ENCODE measurements around the gene TMEM163. TPM values are rescaled to one million over a fixed set of nuclear protein-coding genes. Genes with fewer than 3 reads are reported as not detected.

The TMEM163 gene
- polyA plus RNA-seq, 3 donors = 0.01 TPM; not detected in 2

GRCh38 chr2:134572314-134573084 is 146.3 kb downstream of the TMEM163 start:
- intact Hi-C loops (cut with micrococcal nuclease) = no loop called here
- Histone ChIP-seq H4K20me1 (ENCODE audit: insufficient read depth, low read length) (no peaks in the 10 kb centered on the region), H3K4me1 (ENCODE audit: control insufficient read depth in 1 of 2, insufficient read depth in 2 of 2, low read length in 2 of 2) (no peaks in the 10 kb centered on the region), H3K27ac (ENCODE audit: low read depth in 1 of 2, low read length in 2 of 2) (no peak overlapping the region), H3K27me3 (ENCODE audit: control insufficient read depth in 2 of 2, insufficient read depth in 2 of 2, low read length in 2 of 2) (no peaks in the 10 kb centered on the region), H3K4me2 (replicated peaks; ENCODE audit: extremely low read depth, low read length, poor library complexity, severe bottlenecking) (no peak overlapping the region), H2AFZ (ENCODE audit: insufficient read depth, low read depth, low read length, poor library complexity, severe bottlenecking) (no peak overlapping the region), H3K36me3 (replicated peaks in 1 of 2; ENCODE audit: control insufficient read depth in 1 of 2, insufficient read depth in 2 of 2, low read length in 2 of 2) (no peaks in the 10 kb centered on the region), H3K9ac (ENCODE audit: insufficient read depth, low read length, poor library complexity, severe bottlenecking) (no peak overlapping the region), H3K79me2 (ENCODE audit: insufficient read depth, low read length) (no peaks in the 10 kb centered on the region), H3K9me3 (replicated peaks in 1 of 2; ENCODE audit: control insufficient read depth in 1 of 2, insufficient read depth in 1 of 2, low read length in 2 of 2) (no peaks in the 10 kb centered on the region), H3K4me3 (replicated peaks in 1 of 3; ENCODE audit: low read depth in 2 of 3, low read length in 3 of 3) (no peak overlapping the region)
- H3K36me3 Mint-ChIP-seq = no peaks in the 10 kb centered on the region
- 88% methylated on average over 3 of the region's 9 CpGs for WGBS (ENCODE audit: insufficient coverage)
- no peak overlapping the region for H3K4me3 Mint-ChIP-seq
- no peak overlapping the region for H3K27ac Mint-ChIP-seq
- no peak for DNase-seq
- H3K4me1 Mint-ChIP-seq = peaks cover 2% of the 10 kb centered on the region
- TF ChIP-seq CTCF (IDR thresholded peaks at IDR 0.05) = no peak
- peaks cover 0 to 6% (median 6%) of the 10 kb centered on the region in 3 donors for H3K27me3 Mint-ChIP-seq (ENCODE audit: low read depth in 3 of 3)
- peaks cover 0 to 3% (median 0%) of the 10 kb centered on the region in 7 donors for H3K9me3 Mint-ChIP-seq

GRCh38 chr2:134570676-134571075 is 148.1 kb downstream of the TMEM163 start:
- peaks cover 0 to 3% (median 0%) of the 10 kb centered on the region in 7 donors for H3K9me3 Mint-ChIP-seq
- no peak overlapping the region for H3K4me3 ChIP-seq (replicated peaks in 1 of 3; ENCODE audit: low read depth in 2 of 3, low read length in 3 of 3)
- no peak overlapping the region for H3K4me3 Mint-ChIP-seq
- DNase-seq = no peak
- H2AFZ ChIP-seq (ENCODE audit: insufficient read depth, low read depth, low read length, poor library complexity, severe bottlenecking) = no peak overlapping the region
- no peak for TF ChIP-seq CTCF (IDR thresholded peaks at IDR 0.05)
- H3K36me3 ChIP-seq (replicated peaks in 1 of 2; ENCODE audit: control insufficient read depth in 1 of 2, insufficient read depth in 2 of 2, low read length in 2 of 2) = no peaks in the 10 kb centered on the region
- no peaks in the 10 kb centered on the region for H3K9me3 ChIP-seq (replicated peaks in 1 of 2; ENCODE audit: control insufficient read depth in 1 of 2, insufficient read depth in 1 of 2, low read length in 2 of 2)
- no peaks in the 10 kb centered on the region for H4K20me1 ChIP-seq (ENCODE audit: insufficient read depth, low read length)
- intact Hi-C loops (cut with micrococcal nuclease) = no loop called here
- H3K79me2 ChIP-seq (ENCODE audit: insufficient read depth, low read length) = no peaks in the 10 kb centered on the region
- H3K4me1 Mint-ChIP-seq = peaks cover 2% of the 10 kb centered on the region
- no peaks in the 10 kb centered on the region for H3K4me1 ChIP-seq (ENCODE audit: control insufficient read depth in 1 of 2, insufficient read depth in 2 of 2, low read length in 2 of 2)
- no peak overlapping the region for H3K27ac ChIP-seq (ENCODE audit: low read depth in 1 of 2, low read length in 2 of 2)
- no peaks in the 10 kb centered on the region for H3K36me3 Mint-ChIP-seq
- H3K9ac ChIP-seq (ENCODE audit: insufficient read depth, low read length, poor library complexity, severe bottlenecking) = no peak overlapping the region
- H3K27me3 Mint-ChIP-seq (ENCODE audit: low read depth in 3 of 3) = peaks cover 2 to 6% (median 4%) of the 10 kb centered on the region in 3 donors
- no peaks in the 10 kb centered on the region for H3K27me3 ChIP-seq (ENCODE audit: control insufficient read depth in 2 of 2, insufficient read depth in 2 of 2, low read length in 2 of 2)
- peak overlapping the region in 1 of 7 donors; percentile 5 for H3K27ac Mint-ChIP-seq
- WGBS (ENCODE audit: insufficient coverage) = 14% methylated on average over 1 of the region's 3 CpGs
- H3K4me2 ChIP-seq (replicated peaks; ENCODE audit: extremely low read depth, low read length, poor library complexity, severe bottlenecking) = no peak overlapping the region
